ENCODE measurements around the gene CUL5. TPM values are rescaled to one million over a fixed set of nuclear protein-coding genes. Genes with fewer than 3 reads are reported as not detected.
A peak's percentile ranks its signal among the peaks of the same experiment; 100 is the strongest.
"Not testable (repeated sequence)": the region's sequence is repeated elsewhere in the genome, so short reads cannot be mapped to it uniquely, and the experiment has no call there.

Gene CUL5
- total RNA-seq, 1 experiment from 2014 or later = 19.6 TPM

- Histone ChIP-seq H3K9me3 (replicated peaks) (no peaks in the 10 kb centered on the region), H3K4me3 (no peak overlapping the region), H3K27ac (no peak overlapping the region), H3K4me1 (replicated peaks) (no peaks in the 10 kb centered on the region), H3K27me3 (replicated peaks) (no peaks in the 10 kb centered on the region), H3K36me3 (no peaks in the 10 kb centered on the region)
- DNase-seq (ENCODE audit: low read depth in 1 of 2, low spot score in 2 of 2) = no peak
Measured at GRCh38 chr11:108111126-108111525, 102.4 kb downstream of the CUL5 start.

GRCh38 chr11:108112057-108112456 lies 103.4 kb downstream of the CUL5 start:
- no peaks in the 10 kb centered on the region for H3K9me3 ChIP-seq (replicated peaks)
- H3K36me3 ChIP-seq = no peaks in the 10 kb centered on the region
- H3K27me3 ChIP-seq (replicated peaks) = no peaks in the 10 kb centered on the region
- DNase-seq (ENCODE audit: low read depth in 1 of 2, low spot score in 2 of 2) = no peak
- no peak overlapping the region for H3K4me3 ChIP-seq
- H3K4me1 ChIP-seq (replicated peaks) = no peaks in the 10 kb centered on the region
- no peak overlapping the region for H3K27ac ChIP-seq

- Histone ChIP-seq H3K4me1 (replicated peaks) (no peaks in the 10 kb centered on the region), H3K27ac (no peak overlapping the region), H3K27me3 (replicated peaks) (no peaks in the 10 kb centered on the region), H3K9me3 (replicated peaks) (no peaks in the 10 kb centered on the region), H3K4me3 (no peak overlapping the region), H3K36me3 (no peaks in the 10 kb centered on the region)
- no peak for DNase-seq (ENCODE audit: low read depth in 1 of 2, low spot score in 2 of 2)
Measured at GRCh38 chr11:108115500-108116140, 106.9 kb downstream of the CUL5 start.

DNA sequence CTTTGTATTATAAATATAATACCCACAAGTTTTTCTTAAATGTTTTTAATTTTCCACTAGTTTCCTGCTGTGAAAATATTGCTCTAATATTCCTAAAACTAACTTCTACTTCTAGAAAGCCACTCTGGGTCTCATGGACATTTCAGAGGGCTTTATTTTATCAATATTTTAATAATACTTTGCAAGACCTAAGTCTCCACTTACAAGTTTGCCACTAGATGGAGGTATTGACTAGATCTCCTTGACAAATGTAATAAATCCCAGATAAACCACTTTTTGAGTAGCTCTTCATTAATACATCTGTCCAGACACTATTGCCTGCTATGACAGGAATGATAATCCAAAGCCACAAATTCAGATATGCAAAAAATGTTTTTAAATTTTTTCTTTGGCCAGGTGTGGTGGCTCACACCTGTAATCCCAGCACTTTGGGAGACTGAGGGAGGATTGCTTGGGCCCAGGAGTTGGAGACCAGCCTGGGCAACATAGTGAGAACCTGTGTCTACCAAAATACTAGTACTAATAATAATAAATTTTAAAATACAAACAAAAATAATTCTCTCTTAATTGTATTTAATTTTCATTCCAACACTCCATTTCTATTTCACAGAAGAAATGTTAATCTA lies 109.2 kb downstream of the CUL5 start:
- H3K9me3 ChIP-seq (replicated peaks) = no peaks in the 10 kb centered on the region
- H3K27ac ChIP-seq = no peak overlapping the region
- H3K27me3 ChIP-seq (replicated peaks) = no peaks in the 10 kb centered on the region
- H3K36me3 ChIP-seq = no peaks in the 10 kb centered on the region
- H3K4me1 ChIP-seq (replicated peaks) = no peaks in the 10 kb centered on the region; the same call in 1 of the 2 replicates
- no peak overlapping the region for H3K4me3 ChIP-seq
- peak in 1 of 2 experiments; percentile 5 for DNase-seq (ENCODE audit: low read depth in 1 of 2, low spot score in 2 of 2)

GRCh38 chr11:108120936-108121273 lies 112.2 kb downstream of the CUL5 start:
- not testable (repeated sequence) for H3K27me3 ChIP-seq (replicated peaks); H3K9me3 ChIP-seq (replicated peaks); H3K27ac ChIP-seq; DNase-seq (ENCODE audit: low read depth in 1 of 2, low spot score in 2 of 2); H3K36me3 ChIP-seq; H3K4me1 ChIP-seq (replicated peaks)
- peak overlapping the region; percentile 75 for H3K4me3 ChIP-seq

GRCh38 chr11:108121274-108122155 lies 112.8 kb downstream of the CUL5 start, which contains the start of gene ACAT1:
Gene ACAT1, plus strand, starts transcription at chr11:108121567. Its CDS starts 40 bp downstream, at chr11:108121607.
- Histone ChIP-seq H3K4me3 (peak within 1 kb of the TSS; percentile 75), H3K27me3 (replicated peaks) (no peaks in the 10 kb centered on the region), H3K9me3 (replicated peaks) (no peaks in the 10 kb centered on the region), H3K4me1 (replicated peaks) (no peaks in the 10 kb centered on the region; the same call in 1 of the 2 replicates), H3K27ac (peak within 1 kb of the TSS; percentile 35), H3K36me3 (no peaks in the 10 kb centered on the region)
- DNase-seq (ENCODE audit: low read depth in 1 of 2, low spot score in 2 of 2) = peak; percentile 76 to 90

- H3K36me3 ChIP-seq = no peaks in the 10 kb centered on the region
- DNase-seq (ENCODE audit: low read depth in 1 of 2, low spot score in 2 of 2) = no peak
- no peaks in the 10 kb centered on the region for H3K27me3 ChIP-seq (replicated peaks)
- H3K4me3 ChIP-seq = peak overlapping the region; percentile 75
- H3K4me1 ChIP-seq (replicated peaks) = no peaks in the 10 kb centered on the region; the same call in 1 of the 2 replicates
- no peaks in the 10 kb centered on the region for H3K9me3 ChIP-seq (replicated peaks)
- H3K27ac ChIP-seq = no peak overlapping the region
Measured at GRCh38 chr11:108122166-108122628, 113.5 kb downstream of the CUL5 start.

DNA sequence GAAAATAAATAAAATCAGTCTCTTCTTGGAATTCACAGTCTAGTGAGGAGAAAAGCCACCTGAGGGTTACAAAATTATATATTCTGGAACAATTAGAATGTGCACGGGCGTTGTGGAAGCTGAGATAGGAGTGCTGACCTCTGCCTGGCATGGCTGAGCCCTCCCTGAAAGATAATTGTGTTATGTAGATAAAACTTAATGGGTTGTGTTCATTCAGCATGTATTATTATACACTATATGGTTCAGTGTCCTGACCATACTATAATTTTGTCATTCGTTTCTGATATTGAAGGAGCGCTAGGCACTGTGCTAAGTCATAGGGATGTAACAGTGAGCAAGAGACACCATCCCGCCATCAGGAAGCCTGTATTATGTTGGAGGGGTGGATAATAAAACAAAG lies 116.4 kb downstream of the CUL5 start:
- Histone ChIP-seq H3K4me1 (replicated peaks) (no peaks in the 10 kb centered on the region; the same call in 1 of the 2 replicates), H3K27ac (no peak overlapping the region), H3K36me3 (no peaks in the 10 kb centered on the region), H3K27me3 (replicated peaks) (no peaks in the 10 kb centered on the region), H3K9me3 (replicated peaks) (no peaks in the 10 kb centered on the region), H3K4me3 (no peak overlapping the region)
- no peak for DNase-seq (ENCODE audit: low read depth in 1 of 2, low spot score in 2 of 2)

DNA sequence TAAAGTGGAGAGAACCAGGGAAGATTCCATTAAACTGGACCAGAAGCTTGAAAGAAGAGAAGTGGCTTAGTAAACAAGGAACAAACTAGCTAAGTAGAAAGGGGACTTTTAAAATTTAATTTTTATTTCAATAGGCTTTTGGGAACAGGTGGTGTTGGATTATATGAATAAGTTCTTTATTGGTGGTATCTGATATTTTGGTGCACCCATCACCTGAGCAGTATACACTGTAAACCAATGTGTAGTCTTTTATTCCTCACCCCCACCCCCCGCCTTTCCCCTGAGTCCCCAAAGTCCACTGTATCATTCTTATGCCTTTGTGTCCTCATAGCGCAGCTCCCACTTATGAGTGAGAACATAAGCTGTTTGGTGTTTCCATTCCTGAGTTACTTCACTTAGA lies 120.1 kb downstream of the CUL5 start:
- no peak for DNase-seq (ENCODE audit: low read depth in 1 of 2, low spot score in 2 of 2)
- Histone ChIP-seq H3K4me1 (replicated peaks) (no peaks in the 10 kb centered on the region), H3K9me3 (replicated peaks) (no peaks in the 10 kb centered on the region), H3K4me3 (no peak overlapping the region), H3K27ac (no peak overlapping the region), H3K36me3 (no peaks in the 10 kb centered on the region), H3K27me3 (replicated peaks) (no peaks in the 10 kb centered on the region)

GRCh38 chr11:108131993-108132392 lies 123.3 kb downstream of the CUL5 start:
- DNase-seq (ENCODE audit: low read depth in 1 of 2, low spot score in 2 of 2) = no peak
- Histone ChIP-seq H3K36me3 (0 out of 2 replicates have a peak, but pooled peaks cover 2% of the 10 kb centered on the region), H3K4me1 (replicated peaks) (no peaks in the 10 kb centered on the region), H3K27ac (no peak overlapping the region), H3K27me3 (replicated peaks) (no peaks in the 10 kb centered on the region), H3K4me3 (no peak overlapping the region), H3K9me3 (replicated peaks) (no peaks in the 10 kb centered on the region)

GRCh38 chr11:108132993-108133538 lies 124.4 kb downstream of the CUL5 start:
- not testable (repeated sequence) for H3K27me3 ChIP-seq (replicated peaks); DNase-seq (ENCODE audit: low read depth in 1 of 2, low spot score in 2 of 2); H3K4me3 ChIP-seq; H3K27ac ChIP-seq; H3K36me3 ChIP-seq; H3K9me3 ChIP-seq (replicated peaks); H3K4me1 ChIP-seq (replicated peaks)

GRCh38 chr11:108135845-108136544 lies 127.3 kb downstream of the CUL5 start:
- Histone ChIP-seq H3K4me1 (replicated peaks) (no peaks in the 10 kb centered on the region), H3K27me3 (replicated peaks) (no peaks in the 10 kb centered on the region), H3K4me3 (no peak overlapping the region), H3K9me3 (replicated peaks) (no peaks in the 10 kb centered on the region), H3K36me3 (peaks cover 9% of the 10 kb centered on the region; the same call in 1 of the 2 replicates), H3K27ac (no peak overlapping the region)
- DNase-seq (ENCODE audit: low read depth in 1 of 2, low spot score in 2 of 2) = no peak

GRCh38 chr11:108137212-108137611 lies 128.5 kb downstream of the CUL5 start:
- DNase-seq (ENCODE audit: low read depth in 1 of 2, low spot score in 2 of 2) = no peak
- Histone ChIP-seq H3K27me3 (replicated peaks) (no peaks in the 10 kb centered on the region), H3K27ac (no peak overlapping the region), H3K36me3 (peaks cover 12% of the 10 kb centered on the region), H3K4me1 (replicated peaks) (no peaks in the 10 kb centered on the region), H3K9me3 (replicated peaks) (no peaks in the 10 kb centered on the region), H3K4me3 (no peak overlapping the region)

Data from SJSA1 (cell line).